SKM-1 treated with dmso at 0.1 percent for 144 hours (cell line): Measurements from ENCODE around the gene USP35.
"Not testable (repeated sequence)": the region's sequence is repeated elsewhere in the genome, so short reads cannot be mapped to it uniquely, and the experiment has no call there.

ENCODE experiments used
- DNase-seq: peaks from one replicate; lab custom pipeline; 2025; ENCODE audit not compliant: unreplicated experiment; lab: John Stamatoyannopoulos, UW

The USP35 gene

DNA sequence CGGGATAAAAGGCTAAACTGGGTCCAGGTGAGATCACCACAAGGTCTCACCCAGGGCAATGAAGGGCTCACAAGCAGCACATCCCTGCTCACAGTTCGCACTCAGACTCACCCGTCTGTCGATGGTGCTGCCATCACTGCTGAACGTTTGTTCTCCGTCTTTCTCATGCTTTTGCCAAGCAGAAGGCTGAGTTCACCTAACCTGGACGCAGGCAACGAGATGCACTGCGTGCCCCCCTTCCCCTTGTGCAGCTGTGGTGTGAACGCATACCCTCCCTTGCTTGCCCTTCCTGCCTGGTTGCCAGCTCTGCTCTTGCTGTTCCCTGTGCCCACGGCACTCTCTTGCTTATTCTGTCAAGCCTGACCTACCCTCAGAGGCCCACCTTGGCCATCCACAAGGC is 18.3 kb upstream of the USP35 start:
- no peak for DNase-seq

DNA sequence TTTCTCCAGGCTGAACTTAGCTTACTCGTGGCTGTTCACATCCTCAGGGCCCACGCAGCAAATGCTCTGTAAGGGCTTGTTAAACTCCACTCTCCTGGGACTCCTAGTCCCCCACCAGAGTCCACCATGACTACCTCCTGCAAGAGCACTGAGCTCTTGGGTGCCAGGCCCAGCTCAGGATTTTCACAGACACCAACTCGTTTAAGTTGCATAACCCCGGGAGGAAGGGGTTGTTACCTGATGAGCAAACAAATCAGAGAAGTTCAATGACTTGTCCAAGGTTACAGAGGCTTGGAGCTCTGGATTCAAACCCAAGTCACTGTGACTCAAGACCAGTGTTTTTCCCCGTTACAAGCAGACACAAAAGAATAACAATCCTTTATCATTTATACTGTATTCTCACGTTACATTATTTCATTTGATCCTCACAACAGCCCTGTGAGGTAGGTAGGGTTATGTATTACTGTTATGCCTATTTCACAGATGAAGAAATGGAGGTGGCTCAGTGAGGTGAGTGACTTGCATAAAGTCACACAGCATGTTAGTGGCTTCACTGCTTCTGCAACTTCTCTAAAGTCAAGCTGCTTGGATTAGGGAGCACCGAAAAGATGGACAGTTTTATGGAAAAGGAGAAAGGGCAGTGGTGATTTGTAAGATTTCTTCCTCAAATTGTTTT is 17.7 kb upstream of the USP35 start:
- DNase-seq: no peak

DNA sequence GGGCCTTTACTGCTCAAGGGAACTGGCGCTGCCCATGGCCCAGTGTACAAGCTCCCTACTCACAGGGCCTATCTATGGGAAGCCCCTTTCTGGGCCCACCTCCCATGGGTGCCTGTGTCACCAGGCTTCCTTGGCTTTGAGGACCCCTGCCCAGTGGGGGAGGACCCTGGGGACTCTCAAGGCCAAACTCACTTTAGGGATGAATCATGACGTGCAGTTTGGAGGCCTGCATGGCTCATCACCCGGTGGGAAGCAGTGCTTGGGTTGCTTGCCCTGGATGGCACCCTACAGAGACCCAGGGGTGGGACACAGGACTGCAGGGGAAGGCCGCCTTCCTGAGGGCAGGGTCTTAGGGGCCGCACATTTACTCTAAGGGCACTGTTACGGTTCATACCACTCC is 16.8 kb upstream of the USP35 start:
- no peak for DNase-seq

DNA sequence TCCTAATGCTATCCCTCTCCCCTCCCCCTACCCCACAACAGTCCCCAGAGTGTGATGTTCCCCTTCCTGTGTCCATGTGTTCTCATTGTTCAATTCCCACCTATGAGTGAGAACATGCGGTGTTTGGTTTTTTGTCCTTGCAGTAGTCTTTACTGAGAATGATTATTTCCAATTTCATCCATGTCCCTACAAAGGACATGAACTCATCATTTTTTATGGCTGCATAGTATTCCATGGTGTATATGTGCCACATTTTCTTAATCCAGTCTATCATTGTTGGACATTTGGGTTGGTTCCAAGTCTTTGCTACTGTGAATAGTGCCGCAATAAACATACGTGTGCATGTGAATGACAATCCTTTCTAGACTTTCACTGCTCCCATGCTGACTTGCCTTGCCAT is 12.9 kb upstream of the USP35 start:
- DNase-seq: not testable (repeated sequence)

DNA sequence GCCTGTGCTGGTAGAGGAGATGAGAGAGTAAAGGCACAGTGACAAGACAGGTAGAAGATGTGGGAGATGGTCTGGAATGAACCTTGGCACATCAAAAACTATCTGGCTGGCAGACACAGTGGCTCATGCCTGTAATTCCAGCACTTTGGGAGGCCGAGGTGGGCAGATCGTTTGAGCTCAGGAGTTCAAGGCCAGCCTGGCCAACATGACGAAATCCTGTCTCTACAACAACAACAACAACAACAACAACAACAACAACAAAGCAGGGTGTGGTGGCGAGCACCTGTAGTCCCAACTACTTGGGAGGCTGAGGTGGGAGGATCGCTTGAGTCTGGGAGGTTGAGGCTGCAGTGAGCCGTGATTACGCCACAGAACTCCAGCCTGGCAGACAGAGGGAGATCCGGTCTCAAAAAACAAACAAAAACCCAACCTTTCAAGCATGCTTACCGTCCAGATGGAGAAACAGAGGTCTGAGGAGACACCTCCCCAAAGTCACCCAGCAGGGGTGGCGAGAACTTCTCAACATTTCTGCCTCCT is 12.0 kb upstream of the USP35 start:
- no peak for DNase-seq

DNA sequence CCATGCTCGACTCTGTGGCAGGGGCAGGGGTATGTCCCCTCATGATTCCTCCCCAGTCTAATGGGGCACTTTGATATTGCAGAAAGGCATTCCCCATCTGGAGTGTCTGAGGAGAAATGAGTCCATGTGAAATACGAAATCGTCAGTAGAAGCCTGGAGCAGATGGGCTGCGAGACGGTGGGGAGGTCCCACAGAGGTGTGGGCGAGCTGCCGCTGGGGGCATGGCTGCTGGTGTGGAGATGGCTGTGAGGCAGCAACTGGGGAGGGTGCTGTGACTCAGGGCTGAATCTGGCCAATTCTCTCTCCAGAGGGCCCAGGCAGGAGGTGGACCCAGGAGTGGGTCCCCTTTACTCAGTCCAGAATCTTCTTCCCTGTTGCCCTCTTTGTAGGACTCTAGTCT is 11.5 kb upstream of the USP35 start:
- no peak for DNase-seq

DNA sequence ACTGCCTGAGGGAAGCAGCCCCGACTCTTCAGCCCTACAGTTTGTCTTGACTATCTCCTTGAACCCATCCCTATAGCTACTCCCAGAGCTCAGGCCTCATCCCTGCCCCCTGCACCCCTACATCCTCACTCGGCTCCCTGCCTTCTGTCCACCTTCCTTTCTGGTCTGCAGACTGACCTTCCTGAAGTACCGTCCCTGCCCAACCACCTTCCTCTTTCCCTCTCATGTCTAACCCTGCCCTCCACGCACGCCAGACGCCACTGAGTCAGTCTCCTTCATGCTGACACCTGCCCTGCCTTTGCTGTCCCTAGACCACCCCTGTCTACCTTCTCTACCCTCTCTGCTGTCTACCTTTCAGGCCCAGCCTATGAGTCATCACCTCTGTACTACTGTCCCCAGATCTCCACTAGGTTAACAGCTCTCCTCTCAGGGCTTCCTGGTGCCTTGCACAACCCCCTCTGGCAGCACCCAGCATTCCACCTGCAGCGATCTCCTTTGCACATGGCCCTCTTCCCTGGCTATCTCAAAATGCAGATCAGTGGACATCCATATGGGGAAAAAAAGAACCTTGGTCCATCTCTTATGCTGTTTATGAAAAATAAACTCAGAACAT is 9.2 kb upstream of the USP35 start:
- no peak for DNase-seq

DNA sequence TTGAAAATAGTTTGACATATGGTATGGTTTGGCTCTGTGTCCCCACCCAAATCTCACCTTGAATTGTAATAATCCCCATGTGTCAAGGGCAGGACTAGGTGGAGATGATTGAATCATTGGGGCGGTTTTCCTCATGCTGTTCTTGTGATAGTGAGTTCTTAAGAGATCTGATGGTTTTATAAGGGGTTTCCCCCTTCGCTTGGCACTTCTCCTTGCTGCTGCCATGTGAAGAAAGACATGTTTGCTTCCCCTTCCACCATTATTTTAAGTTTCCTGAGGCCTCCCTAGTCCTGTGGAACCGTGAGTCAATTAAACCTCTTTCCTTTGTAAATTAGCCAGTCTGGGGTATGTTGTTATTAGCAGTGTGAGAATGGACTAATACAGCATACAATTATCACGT is 8.0 kb upstream of the USP35 start:
- DNase-seq: no peak

DNA sequence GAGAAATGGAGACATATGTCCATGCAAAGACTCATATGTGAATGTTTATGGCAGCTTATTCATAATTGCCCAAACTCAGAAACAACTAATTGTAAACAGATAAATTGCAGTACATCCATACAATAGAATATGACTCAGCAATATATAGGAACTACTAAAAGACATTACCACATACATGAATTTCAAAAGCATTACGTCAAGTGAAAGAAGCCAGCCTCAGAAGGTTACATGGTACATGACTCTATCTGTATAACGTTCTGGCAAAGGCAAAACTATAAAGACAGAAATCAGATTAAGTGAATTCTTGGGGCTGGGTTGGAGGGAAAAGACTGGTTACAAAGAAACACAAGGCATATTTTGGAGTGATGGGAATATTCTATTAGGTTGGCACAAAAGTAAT is 7.5 kb upstream of the USP35 start:
- peak; percentile 44 for DNase-seq

DNA sequence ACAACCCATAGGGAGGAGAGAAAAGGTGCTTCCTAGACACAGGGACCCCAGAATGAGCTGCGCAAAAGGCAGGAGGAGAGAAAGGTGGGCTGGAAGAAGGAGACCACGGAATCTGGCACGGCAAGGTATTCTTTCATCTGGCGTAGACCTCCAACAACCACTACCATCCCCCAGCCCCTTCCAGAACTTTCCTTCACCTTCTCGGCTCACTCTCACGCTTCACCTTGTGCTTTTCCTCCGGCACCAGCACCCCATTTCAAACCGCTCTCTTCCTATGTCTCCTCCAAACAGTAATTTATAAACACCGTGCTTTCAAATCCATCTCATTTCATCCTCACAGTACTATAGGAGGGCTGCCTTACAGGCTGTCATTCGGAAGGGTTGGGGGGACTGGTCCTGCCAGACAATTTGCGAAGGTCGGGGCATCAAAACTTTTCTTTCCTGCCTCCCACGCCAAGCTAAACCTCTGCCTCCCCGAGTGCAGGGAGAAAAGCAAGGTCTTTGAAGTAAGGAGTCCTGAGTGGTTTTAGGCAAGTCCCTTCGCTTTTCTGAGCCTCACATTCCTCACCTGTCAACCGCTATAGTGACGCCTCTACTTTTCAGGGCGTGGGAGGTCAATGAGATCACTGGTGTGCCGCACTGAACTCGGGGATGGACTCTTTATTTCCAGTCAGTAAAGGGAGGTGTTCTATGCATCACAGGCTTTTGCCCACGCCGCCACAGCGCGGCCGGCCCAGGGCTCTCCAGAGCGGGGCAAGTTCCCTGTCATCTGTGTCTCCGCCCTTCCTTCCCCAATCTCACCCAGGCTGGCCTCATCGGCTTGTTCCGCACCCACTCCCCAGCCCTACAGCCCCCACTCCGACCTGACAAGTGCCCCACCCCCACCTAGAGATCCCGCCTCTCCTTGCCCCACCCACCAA is 1.1 kb upstream of the USP35 start:
- DNase-seq: peak; percentile 74

DNA sequence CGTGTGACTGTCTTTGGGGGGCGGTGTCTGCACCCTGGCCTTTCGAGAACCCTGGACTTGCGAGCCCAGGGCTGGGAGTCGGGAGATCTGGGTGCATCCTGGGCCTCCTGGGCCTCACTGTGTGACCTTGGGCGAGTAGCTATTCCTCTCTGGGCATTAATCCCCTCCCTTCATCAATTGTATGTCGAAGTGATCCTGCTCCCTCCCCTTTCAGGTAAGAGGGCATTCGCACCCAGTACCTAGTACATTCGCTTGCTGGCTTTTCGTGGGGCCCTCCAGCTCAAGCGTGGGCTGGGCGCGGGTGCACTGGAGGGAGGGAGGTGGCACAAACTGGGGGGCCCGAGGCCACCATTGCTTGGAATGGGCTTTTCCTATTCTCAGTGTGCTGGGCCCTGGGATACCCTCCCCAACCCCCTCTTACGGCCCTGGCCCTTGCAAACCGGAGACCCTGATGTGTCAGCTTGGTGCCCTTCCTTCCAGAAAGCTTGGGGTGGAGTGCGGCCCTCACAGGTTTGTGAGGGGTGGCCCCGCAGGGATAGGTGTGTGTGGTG is 530 bp downstream of the USP35 start:
- DNase-seq: no peak

DNA sequence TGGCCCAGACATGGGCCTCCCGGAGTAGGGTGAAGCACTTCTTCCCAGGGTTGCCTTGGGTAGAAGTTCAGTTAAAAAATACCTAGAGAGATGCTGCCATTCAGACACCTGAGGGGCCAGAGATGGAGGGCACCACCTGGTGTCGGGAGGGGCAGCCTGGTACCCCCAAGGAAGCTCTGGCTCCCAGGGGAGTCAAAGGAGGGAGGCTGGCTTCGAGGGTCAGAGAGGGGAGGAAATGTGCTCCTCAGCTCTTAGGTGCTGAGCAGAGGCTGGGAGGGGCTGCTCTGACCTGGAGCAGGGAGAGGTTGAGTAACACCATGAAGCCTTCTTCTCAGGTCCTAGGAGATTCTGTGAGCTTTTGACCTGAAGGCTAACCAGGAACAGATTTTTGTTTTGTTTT is 1.1 kb downstream of the USP35 start:
- DNase-seq: no peak

DNA sequence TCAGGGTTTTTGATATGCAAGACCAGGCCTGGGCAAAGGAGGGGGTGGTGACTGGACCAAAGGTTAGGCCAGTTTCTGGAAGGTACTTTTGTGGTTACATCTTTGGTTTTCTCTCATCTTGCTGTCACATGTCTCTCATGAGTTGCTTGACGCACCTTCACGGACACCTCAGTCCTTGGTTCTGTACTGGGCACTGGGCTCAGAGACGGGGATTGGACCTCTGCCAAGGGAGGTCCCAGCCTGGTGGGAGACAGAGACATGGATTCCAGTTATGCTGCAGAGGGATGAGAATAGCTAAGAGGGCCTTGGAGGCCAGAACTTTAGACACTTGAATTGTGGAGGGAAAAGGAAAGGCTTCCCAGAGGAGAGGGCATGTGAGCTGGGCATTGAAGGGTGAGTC is 1.7 kb downstream of the USP35 start:
- no peak for DNase-seq

DNA sequence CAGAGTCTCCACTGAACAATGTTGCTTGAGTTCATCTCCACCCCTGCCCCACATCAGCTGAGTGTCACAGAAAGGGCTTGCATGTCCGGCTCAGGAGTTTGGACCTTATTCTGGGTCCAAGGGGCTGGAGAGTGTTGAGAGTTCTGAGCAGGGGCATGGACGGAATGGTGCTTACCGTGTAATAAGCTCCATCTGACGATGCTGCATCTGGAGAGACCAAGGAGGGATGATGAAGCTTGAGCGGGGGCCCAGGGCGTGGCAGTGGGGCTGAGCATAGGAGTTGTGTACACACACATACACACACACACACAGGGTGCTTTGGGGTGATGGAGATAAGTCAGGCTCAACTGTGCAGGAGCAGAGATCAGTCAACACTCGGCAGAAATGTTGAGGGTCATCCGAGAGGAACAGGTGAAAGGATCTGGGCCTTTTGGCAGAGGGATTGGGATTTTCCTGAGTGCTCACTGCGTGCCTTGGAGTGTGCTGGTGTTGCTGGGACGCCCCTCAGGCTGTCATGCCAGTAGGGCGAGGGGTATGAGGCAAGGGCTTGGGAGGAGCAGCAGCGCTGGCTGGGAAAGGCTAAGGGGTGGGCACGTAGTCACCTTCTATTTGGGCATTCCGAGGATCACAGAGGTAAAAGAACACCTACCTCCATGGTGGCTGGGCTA is 2.3 kb downstream of the USP35 start:
- no peak for DNase-seq

DNA sequence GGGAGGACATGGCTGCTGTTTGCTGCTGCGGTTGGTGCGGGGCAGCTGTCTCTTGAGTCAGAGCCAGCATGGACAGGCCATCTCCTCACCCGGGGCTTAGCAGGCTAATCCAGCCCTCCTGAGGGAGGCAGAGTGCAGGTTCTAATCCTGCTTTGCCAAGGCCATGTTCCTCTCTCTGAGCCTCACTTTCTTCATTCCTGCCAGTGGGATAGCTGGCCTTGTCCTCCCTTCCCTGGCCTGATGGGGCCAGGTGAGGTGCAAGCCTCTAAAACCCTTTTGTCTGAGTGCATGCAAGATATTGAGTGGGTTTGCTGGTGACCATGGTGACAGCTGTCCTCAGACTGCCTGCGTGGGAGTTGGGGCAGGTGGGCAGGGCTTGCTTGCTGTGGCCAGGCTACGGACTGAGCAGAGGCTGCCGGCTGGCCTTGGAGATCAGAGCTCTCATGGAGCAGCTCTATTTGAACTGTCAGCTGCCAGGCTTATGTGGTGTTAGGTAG is 3.6 kb downstream of the USP35 start:
- no peak for DNase-seq

DNA sequence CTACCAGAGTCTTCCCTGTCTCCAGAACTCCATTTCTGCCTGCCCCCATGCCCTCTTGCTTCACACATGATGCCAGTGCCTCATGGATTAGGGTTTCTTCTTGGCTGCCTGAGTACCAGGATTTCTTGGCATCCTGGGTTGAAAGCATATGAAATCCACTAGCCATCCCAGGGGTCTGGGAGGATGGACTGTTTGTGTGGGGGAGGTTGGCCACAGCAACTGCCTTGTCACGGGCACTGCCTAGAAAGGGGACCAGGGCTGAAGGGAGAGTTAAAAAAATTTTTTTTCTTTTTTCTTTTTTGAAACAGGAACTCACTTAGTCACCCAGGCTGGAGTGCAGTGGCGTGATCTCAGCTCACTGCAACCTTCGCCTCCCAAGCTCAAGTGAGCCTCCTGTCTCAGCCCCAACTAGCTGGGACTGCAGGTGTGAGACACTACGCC is 4.2 kb downstream of the USP35 start:
- DNase-seq: no peak

DNA sequence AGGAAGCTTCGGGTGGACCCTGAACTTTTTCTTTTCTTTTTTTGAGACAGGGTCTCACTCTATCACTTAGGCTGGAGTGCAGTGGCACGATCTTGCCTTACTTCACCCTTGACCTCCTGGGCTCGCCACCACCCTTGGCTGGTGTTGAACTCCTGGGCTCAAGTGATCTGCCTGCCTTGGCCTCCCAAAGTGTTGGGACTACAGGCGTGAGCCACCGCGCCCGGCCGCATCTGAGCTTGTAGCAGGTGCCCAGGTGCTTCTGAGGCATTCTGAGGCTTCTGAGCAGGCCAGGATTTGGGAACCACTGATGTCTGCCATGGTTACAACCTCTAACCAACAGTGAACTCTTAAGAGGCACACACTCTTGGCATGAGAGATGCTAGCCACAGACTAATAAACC is 5.1 kb downstream of the USP35 start:
- no peak for DNase-seq

DNA sequence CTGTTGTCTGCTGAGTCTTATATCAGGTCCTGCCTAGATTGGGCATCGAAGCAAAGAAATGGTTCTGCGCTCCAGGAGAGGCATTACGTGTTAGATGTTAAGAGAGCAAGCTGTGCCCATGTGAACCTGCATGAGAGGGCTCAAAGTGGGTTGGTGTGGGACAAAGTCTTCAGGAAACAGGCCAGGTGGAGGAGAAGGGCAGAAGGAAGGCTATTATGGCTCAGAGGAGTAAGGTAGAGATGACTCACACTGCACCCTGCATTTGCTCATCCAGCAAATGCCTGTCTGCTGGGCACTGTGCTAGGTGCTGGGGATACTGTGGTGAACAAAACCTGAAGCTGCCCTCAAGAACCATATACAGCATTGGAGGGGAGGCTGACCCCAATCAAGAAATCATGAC is 5.8 kb downstream of the USP35 start:
- no peak for DNase-seq

DNA sequence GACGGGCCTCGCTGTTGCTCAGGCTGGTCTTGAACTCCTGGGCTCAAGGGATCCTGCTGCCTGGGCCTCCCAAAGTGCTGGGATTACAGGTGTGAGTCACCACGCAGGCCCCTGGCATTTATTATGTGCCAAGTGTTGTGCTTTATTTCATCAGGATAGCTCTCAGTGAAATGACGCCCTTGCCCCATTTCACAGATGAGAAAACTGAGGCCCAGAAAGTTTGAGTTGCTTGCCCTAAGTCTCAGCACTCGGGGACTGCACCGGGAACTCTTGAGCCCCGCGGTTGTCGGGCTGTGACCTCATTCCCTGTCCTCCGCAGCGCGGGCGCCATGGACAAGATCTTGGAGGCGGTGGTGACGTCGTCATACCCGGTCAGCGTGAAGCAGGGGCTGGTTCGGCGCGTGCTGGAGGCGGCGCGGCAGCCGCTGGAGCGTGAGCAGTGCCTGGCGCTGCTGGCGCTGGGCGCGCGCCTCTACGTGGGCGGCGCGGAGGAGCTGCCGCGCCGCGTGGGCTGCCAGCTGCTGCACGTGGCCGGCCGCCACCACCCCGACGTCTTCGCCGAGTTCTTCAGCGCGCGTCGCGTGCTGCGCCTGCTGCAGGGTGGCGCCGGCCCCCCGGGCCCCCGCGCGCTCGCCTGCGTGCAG is 7.3 kb downstream of the USP35 start:
- no peak for DNase-seq

DNA sequence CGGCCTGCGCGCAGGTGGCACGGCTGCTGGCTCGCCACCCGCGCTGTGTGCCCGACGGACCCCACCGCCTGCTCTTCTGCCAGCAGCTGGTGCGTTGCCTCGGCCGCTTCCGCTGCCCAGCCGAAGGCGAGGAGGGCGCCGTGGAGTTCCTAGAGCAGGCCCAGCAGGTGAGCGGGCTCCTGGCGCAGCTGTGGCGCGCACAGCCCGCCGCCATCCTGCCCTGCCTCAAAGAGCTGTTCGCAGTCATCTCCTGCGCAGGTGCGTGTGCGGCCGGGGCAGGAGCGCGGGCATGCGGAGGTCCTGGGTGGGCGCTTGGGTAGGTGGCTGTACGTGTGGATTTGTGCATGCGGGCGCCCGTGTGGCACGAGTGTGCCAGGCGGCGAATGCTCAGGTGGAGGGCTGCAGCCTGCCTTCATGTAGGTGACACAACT is 8.0 kb downstream of the USP35 start:
- no peak for DNase-seq
